CD4-positive, alpha-beta T cell (primary cell): ENCODE data around the gene COG7. TPM values are rescaled to one million over a fixed set of nuclear protein-coding genes. Genes with fewer than 3 reads are reported as not detected.

Source experiments
- ATAC-seq: fragments of 200-7000 bp; cut with Tn5 transposase; one replicate; pipeline ENCODE4 v1.10.0; 2022; ENCODE audit warnings: mild to moderate bottlenecking; ENCODE audit not compliant: poor library complexity
- CTCF ChIA-PET: fragments of 350-600 bp; sonication (Branson Sonifier 250); formaldehyde crosslinking; loops from one replicate; lab custom pipeline; 2021; ENCODE audit warnings: antibody characterized with exemption, inconsistent platforms; lab: Charles Lee
- POLR2A ChIA-PET: fragments of 350-600 bp; sonication (Branson Sonifier 250); formaldehyde crosslinking; loops from one replicate; lab custom pipeline; 2021; ENCODE audit warnings: antibody characterized with exemption, inconsistent platforms; lab: Charles Lee
- DNase-seq, 14 experiments: peaks; one replicate each; pipeline ENCODE4 v3.0.0-alpha.2; 2013 to 2020; ENCODE audit warnings: mixed read lengths in 2 of 14
- H3K27ac ChIP-seq, 2 donors: one replicate each; pipeline versions ENCODE4 v1.5.1 to v1.7.0; 2013; ENCODE audit warnings: low read length in 2 of 2, low read depth in 1 of 2, mild to moderate bottlenecking in 1 of 2
- H3K27me3 ChIP-seq, 2 experiments: 1 replicate in 1 of 2; 2 replicates in 1 of 2; pipeline versions ENCODE4 v1.6.1 to v1.7.0; 2013; ENCODE audit warnings: low read length in 2 of 2, control low read depth in 1 of 2, mild to moderate bottlenecking in 1 of 2, moderate library complexity in 1 of 2; ENCODE audit not compliant: insufficient read depth in 2 of 2, control insufficient read depth in 1 of 2
- H3K36me3 ChIP-seq: one replicate; pipeline ENCODE4 v1.6.1; 2013; ENCODE audit warnings: low read length, control low read depth; ENCODE audit not compliant: insufficient read depth
- H3K4me1 ChIP-seq: one replicate; pipeline ENCODE4 v1.6.1; 2013; ENCODE audit warnings: low read length, control low read depth; ENCODE audit not compliant: insufficient read depth
- H3K4me3 ChIP-seq: one replicate; pipeline ENCODE4 v1.5.1; 2013; ENCODE audit warnings: mild to moderate bottlenecking, low read length, moderate library complexity
- H3K9me3 ChIP-seq, 2 experiments: 1 replicate in 1 of 2; 2 replicates in 1 of 2; pipeline versions ENCODE4 v1.6.1 to v1.7.0; 2013; ENCODE audit warnings: low read length in 2 of 2, mild to moderate bottlenecking in 2 of 2, control low read depth in 1 of 2, moderate library complexity in 1 of 2; ENCODE audit not compliant: control insufficient read depth in 1 of 2, insufficient read depth in 1 of 2
- H3K27ac Mint-ChIP-seq: one replicate; pipeline ENCODE4 v1.8.0; 2020; ENCODE audit warnings: mixed read lengths
- H3K27me3 Mint-ChIP-seq: one replicate; pipeline ENCODE4 v1.8.0; 2021; ENCODE audit warnings: mixed read lengths
- H3K36me3 Mint-ChIP-seq: one replicate; pipeline ENCODE4 v1.8.0; 2021; ENCODE audit warnings: low read depth, mixed read lengths
- H3K4me1 Mint-ChIP-seq: one replicate; pipeline ENCODE4 v1.8.0; 2021; ENCODE audit warnings: low read depth, mixed read lengths
- H3K4me3 Mint-ChIP-seq: one replicate; pipeline ENCODE4 v1.8.0; 2020; ENCODE audit warnings: mild to moderate bottlenecking, mixed read lengths
- H3K9me3 Mint-ChIP-seq: one replicate; pipeline ENCODE4 v1.8.0; 2020; ENCODE audit warnings: mixed read lengths
- intact Hi-C, 2 experiments: fragments of 100-400 bp; cut with DNase I in 1 of 2; cut with micrococcal nuclease in 1 of 2; formaldehyde crosslinking; loops; one replicate each; pipeline versions ENCODE4 v1.15.1 to v1.9.0; 2023 to 2025; cut with DNase I, micrococcal nuclease
- total RNA-seq, 174 experiments: library from RNA in 2 of 174; stranded (reverse) in 2 of 174; gene quantifications; one replicate each; pipeline ENCODE4 v1.2.3 and lab custom pipeline; 2021 to 2026
- TF ChIP-seq, protein P1 (sequence below): fragments of 200-600 bp; IDR thresholded peaks from one replicate; pipeline ENCODE4 v1.8.0; 2022; ENCODE audit warnings: antibody characterized with exemption, mild to moderate bottlenecking

COG7 gene
- total RNA-seq, 2 experiments from 2014 or later: 12.6 to 13.6 TPM

DNA sequence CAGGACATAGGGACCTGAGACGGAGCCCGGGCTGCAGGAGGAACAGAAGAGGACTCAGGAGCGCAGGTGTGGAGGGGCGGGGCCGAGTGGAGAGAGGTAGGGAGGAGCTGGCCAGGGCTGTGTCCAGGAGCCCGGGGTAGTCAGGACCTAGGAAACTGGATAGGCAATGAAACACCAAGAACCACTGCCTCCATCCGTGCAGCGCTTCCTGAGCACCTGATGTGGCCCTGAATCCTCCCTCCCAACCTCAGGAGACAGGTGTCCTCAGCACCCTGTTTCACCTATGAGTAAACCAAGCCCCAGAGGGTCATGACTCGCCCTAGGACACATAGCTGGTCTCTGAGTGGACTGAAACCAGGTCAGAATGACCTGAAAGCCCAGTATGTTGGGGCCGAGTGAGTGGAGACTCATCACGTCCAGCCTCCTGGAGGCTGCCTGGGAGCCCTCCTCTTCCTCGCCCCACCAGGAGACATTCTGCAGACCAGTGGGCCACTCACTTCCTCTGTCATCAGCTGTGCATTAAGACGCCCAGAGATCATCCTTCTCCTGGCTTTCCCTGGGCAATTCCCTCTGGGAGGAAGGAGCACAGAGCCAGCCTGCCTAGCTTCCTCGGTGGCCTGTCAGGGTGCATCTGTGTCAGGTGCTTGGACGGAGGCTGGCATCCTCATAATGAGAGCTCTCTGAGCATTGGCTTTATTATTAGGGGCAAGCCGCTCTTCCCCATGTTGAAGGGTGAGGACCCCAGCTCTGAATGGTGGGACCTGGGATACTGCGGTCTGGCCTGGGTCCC, 78.1 kb downstream of the COG7 start:
- DNase-seq (no peak), ATAC-seq (no peak)
- Mint-ChIP-seq H3K4me3 (no peak overlapping the region), H3K4me1 (no peaks in the 10 kb centered on the region), H3K36me3 (no peaks in the 10 kb centered on the region), H3K9me3 (no peaks in the 10 kb centered on the region), H3K27ac (no peak overlapping the region), H3K27me3 (peaks cover 5% of the 10 kb centered on the region)
- no peaks in the 10 kb centered on the region for H3K9me3 ChIP-seq
- ChIA-PET CTCF (no interaction called here), POLR2A (no interaction called here)
- H3K4me1 ChIP-seq: no peaks in the 10 kb centered on the region
- H3K27me3 ChIP-seq: peaks cover 0 to 2% of the 10 kb centered on the region in 2 experiments
- no peaks in the 10 kb centered on the region for H3K36me3 ChIP-seq
- intact Hi-C loops: no loop called here
- TF ChIP-seq, protein P1, sequence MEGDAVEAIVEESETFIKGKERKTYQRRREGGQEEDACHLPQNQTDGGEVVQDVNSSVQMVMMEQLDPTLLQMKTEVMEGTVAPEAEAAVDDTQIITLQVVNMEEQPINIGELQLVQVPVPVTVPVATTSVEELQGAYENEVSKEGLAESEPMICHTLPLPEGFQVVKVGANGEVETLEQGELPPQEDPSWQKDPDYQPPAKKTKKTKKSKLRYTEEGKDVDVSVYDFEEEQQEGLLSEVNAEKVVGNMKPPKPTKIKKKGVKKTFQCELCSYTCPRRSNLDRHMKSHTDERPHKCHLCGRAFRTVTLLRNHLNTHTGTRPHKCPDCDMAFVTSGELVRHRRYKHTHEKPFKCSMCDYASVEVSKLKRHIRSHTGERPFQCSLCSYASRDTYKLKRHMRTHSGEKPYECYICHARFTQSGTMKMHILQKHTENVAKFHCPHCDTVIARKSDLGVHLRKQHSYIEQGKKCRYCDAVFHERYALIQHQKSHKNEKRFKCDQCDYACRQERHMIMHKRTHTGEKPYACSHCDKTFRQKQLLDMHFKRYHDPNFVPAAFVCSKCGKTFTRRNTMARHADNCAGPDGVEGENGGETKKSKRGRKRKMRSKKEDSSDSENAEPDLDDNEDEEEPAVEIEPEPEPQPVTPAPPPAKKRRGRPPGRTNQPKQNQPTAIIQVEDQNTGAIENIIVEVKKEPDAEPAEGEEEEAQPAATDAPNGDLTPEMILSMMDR: no peak
- no peak overlapping the region for H3K4me3 ChIP-seq
- H3K27ac ChIP-seq: no peak overlapping the region

- Mint-ChIP-seq H3K9me3 (no peaks in the 10 kb centered on the region), H3K27ac (no peak overlapping the region), H3K4me3 (no peak overlapping the region), H3K27me3 (peaks cover 5% of the 10 kb centered on the region), H3K4me1 (no peaks in the 10 kb centered on the region), H3K36me3 (no peaks in the 10 kb centered on the region)
- no peak for ATAC-seq
- Histone ChIP-seq H3K4me1 (no peaks in the 10 kb centered on the region), H3K9me3 (no peaks in the 10 kb centered on the region), H3K27me3 (peaks cover 0 to 2% of the 10 kb centered on the region in 2 experiments), H3K4me3 (no peak overlapping the region), H3K27ac (no peak overlapping the region), H3K36me3 (no peaks in the 10 kb centered on the region)
- TF ChIP-seq, protein P1: no peak
- ChIA-PET POLR2A (no interaction called here), CTCF (no interaction called here)
- intact Hi-C loops: no loop called here
- DNase-seq: no peak
These were observed 79.4 kb downstream of the COG7 start for GRCh38 chr16:23373436-23374219.

DNA sequence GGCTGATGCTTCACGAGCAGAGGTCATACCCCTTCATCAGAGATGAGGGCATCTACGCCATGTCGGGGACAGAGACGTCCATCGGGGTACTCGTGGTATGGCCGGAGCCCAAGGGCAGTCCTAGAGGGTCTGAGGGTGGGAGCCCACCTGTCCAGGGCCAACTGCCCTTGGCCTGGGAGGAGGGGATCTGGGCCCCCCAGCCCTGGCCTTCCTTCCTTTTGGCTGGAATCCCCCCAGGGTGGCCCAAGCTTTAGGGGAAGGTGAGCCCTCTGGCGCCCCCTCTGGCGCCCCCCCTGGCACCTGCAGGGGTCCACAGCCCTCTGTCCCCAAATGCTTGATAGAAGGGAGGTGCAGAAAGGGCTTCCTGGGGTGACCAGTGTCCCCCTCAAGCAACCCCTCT, 81.6 kb downstream of the COG7 start:
- no peak for DNase-seq
- Histone ChIP-seq H3K27me3 (peaks cover 0 to 2% of the 10 kb centered on the region in 2 experiments), H3K27ac (no peak overlapping the region), H3K36me3 (no peaks in the 10 kb centered on the region), H3K4me1 (no peaks in the 10 kb centered on the region), H3K4me3 (no peak overlapping the region), H3K9me3 (no peaks in the 10 kb centered on the region)
- no peaks in the 10 kb centered on the region for H3K9me3 Mint-ChIP-seq
- ChIA-PET CTCF (no interaction called here), POLR2A (no interaction called here)
- intact Hi-C loops: no loop called here
- no peak for ATAC-seq
- no peaks in the 10 kb centered on the region for H3K36me3 Mint-ChIP-seq
- no peak overlapping the region for H3K27ac Mint-ChIP-seq
- TF ChIP-seq, protein P1: no peak
- H3K4me1 Mint-ChIP-seq: no peaks in the 10 kb centered on the region
- peaks cover 5% of the 10 kb centered on the region for H3K27me3 Mint-ChIP-seq
- no peak overlapping the region for H3K4me3 Mint-ChIP-seq
